LNCAP (cell line): ENCODE data around the gene CCNT2.

Source experiments
- TF ChIP-seq, protein P1 (sequence below): fragments of 450-650 bp; IDR thresholded peaks from 2 replicates; pipeline ENCODE4 v1.5.1; 2017; ENCODE audit warnings: mild to moderate bottlenecking

The CCNT2 gene

DNA sequence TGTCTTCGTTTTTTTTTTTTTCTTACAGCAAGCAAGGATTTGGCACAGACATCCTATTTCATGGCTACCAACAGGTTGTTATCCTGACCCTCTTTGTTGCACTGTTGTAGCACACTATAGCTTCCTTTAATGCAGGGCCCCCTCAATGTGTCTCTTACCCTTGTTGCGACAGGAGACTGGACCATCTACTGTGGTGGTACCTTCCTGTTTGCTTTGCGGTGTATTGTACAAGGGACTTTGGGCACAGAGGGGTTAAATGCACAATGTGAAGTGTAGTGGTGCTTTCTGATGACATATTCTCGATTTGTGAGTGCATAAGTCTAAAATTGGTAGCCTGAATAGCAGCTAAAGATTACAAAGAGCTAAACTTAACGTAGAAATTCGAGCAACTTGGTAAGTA lies 27.5 kb downstream of the CCNT2 start:
- TF ChIP-seq, protein P1, sequence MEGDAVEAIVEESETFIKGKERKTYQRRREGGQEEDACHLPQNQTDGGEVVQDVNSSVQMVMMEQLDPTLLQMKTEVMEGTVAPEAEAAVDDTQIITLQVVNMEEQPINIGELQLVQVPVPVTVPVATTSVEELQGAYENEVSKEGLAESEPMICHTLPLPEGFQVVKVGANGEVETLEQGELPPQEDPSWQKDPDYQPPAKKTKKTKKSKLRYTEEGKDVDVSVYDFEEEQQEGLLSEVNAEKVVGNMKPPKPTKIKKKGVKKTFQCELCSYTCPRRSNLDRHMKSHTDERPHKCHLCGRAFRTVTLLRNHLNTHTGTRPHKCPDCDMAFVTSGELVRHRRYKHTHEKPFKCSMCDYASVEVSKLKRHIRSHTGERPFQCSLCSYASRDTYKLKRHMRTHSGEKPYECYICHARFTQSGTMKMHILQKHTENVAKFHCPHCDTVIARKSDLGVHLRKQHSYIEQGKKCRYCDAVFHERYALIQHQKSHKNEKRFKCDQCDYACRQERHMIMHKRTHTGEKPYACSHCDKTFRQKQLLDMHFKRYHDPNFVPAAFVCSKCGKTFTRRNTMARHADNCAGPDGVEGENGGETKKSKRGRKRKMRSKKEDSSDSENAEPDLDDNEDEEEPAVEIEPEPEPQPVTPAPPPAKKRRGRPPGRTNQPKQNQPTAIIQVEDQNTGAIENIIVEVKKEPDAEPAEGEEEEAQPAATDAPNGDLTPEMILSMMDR = no peak

- TF ChIP-seq, protein P1 = no peak
These were observed 31.5 kb downstream of the CCNT2 start for GRCh38 chr2:134949981-134950708.

- TF ChIP-seq, protein P1 = no peak
These were observed 32.3 kb downstream of the CCNT2 start for GRCh38 chr2:134950886-134951285.

GRCh38 chr2:134952608-134953007 lies 34.0 kb downstream of the CCNT2 start:
- TF ChIP-seq, protein P1 = no peak

- TF ChIP-seq, protein P1 = no peak
These were observed 35.4 kb downstream of the CCNT2 start for GRCh38 chr2:134954065-134954464.

- TF ChIP-seq, protein P1 = no peak
These were observed 37.1 kb downstream of the CCNT2 start for GRCh38 chr2:134955744-134956143.

DNA sequence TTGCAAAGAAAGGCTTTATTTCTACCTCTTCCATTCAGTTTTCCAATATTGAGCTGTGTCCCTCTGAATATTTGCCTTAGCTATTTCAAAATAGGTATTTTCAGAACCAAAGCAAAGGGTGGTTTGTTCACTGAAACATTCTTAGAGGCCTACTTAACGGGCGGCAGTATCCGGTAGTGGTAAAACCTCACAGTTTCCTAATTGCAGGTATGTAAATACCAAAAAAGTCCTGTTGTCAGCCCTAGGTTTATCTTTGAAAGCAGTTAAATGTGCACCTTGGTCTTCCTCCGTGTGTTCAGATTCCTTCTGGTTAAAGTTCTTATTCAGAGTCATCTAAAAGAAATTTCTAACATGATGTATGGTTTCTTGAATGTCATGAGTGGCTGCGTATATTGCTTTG lies 38.9 kb downstream of the CCNT2 start:
- TF ChIP-seq, protein P1 = no peak
